A172 (cell line): Measurements from ENCODE around the gene FLII. TPM values are rescaled to one million over a fixed set of nuclear protein-coding genes. Genes with fewer than 3 reads are reported as not detected.
A peak's percentile ranks its signal among the peaks of the same experiment; 100 is the strongest.

Experiments
- DNase-seq: peaks from one replicate; pipeline ENCODE4 v3.0.0-alpha.2; 2015; ENCODE audit warnings: low spot score
- total RNA-seq: library from RNA; depleted of rRNA; stranded (reverse); fragments of >200 nt; shearing (Covaris generic); gene quantifications from 2 replicates; pipeline ENCODE4 v1.2.3, GENCODE V29; 2014

The FLII gene
- total RNA-seq, 1 experiment from 2014 or later = 474 TPM

DNA sequence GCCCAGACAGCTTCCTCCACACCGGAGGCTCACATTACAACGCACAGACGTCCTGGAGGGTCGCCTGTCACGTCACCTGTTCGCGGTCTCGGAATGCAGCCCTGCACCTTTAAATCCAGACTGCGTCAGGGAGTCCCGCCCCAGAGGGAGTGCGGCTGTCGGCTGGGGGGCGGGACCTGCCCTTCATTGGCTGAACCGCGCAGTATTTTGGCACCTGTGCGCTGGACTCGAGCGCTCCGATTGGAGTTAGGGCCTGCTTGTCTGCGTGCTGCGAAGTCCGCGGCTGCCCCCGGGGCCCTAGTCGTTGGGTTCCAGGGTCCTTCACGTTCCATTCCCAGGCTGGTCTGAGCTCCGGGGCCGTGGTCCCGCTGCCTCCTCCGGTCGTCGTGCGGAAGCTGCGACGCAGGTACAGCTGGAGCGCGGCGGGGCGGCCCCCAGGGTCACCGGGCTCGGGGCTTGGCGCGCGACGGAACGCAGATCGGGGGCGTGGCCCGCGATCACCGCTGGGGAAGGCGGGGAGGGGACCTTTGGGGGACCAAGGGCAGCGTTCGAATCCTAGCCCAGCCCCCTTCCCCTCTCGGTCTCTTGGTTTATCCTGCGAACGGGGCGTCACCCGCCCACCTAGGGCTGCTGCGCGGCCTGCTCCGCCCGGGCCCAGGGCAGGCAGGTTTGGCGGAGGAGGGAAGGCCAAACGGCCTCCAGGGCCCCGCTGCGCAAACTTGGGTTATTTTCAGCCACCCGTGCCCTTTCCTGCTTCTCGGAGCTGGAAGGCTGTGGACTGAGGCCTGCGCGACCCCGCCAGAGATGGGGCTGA lies 2.0 kb upstream of the FLII start, which contains the start of gene MIEF2:
Gene MIEF2, plus strand, starts transcription at position 331 of the 814 bp plus-strand sequence. CDS start 2,059 bp downstream, outside the sequence.
- peak; percentile 93 for DNase-seq

DNA sequence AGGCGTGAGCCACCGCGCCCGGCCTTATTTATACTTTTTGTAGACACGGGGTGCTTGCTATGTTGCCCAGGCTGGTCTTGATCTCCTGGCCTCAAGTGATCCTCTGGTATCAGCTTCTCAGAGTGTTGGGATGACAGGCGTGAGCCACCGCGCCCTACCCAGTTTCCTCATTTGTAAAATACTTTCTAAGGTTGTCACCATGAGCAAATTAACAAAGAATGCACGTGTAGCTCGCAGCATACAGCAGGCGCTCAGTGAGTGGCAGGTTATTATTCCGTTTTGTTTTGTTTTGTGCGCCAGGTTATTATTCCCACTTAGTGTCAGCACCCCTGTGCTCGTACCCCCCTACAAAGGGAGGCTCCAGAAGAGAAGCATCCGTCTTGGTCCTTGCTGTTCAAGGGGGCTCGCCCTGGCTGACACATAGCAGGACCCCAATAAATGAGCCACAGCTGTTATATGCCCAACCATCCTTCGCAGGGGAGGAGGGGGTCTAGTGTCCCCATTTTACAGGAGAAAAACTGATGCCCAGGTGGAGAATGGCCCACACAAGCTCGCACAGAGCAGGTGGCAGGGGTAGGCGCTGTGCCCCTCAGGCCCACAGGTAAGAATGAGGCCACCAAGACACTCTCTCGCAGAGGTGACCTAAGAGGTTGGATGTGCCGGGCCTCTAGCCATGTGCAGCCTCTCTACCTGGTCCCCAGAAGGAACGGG lies 1.2 kb upstream of the FLII start:
- DNase-seq = peak; percentile 77

DNA sequence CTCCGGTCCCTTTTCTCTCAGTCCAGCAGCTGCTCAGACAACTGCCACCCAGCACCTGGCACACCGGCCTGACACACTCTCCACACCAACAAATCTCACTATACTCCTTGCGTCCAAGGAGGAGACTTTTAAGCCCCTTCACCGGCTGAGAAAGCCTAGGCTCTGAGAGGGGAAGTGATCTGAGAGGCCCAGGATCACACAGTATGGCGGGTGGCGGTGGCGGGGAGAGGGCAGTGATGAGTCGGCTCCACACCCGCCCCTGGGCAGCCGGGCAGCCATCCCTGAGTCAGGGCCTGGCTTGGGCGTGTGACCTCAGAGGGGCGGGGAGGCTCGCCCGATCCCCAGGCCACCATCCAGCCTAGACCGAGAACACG lies 569 bp downstream of the FLII start:
- peak; percentile 82 for DNase-seq

DNA sequence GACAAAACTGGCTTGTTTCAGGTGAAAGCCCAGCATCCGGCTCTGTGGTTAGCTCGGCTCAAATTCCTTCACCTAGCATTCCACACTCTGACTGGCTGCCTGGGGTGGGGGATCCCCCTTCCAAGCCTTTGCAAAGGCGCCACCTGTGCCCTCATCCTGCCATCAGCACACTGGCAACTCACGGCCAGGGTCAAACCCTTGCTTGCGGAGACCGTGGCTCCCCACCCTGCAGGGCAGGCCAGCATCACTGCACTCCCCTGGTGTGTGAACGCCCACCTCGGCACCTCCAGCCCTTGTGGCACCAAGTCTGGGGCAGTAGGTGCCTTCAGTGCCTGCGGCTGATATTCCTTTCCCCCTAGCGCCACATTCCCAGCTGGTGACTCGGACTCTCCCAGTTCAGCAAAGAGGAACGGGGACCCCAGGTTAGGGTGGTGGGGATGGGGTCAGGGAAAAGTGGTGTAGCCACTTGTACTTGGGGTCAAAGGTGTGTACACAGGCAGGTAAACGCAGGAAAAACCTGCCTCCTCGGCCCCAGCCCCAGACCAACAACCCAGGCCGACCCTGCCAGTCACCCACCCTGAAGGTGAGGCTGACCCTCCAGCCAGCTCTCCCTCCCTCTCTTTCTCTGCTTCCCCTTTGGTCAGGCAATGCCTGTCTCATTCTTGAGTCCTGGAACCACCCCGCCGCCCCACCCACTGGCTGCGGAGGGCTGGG lies 1.1 kb downstream of the FLII start:
- peak; percentile 81 for DNase-seq

DNA sequence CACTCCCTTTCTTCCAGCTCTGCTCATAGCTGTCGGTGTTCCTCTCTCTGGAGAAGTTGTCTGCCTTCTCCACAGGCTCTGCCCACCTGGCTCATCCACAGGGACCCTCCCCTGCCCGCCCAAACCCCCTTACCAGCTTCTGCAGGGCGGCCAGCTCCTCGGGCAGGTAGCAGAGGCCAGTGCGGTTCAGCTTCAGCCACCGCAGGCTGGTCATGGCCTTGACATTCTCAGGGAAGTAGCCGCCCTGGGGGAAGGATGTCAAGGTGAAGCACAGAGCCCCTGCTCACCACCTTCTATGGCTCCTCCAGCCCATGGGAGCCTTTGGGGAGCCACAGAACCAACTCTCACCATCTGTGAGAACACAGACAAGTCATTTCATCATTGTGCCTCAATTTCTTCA lies 1.8 kb downstream of the FLII start:
- no peak for DNase-seq

DNA sequence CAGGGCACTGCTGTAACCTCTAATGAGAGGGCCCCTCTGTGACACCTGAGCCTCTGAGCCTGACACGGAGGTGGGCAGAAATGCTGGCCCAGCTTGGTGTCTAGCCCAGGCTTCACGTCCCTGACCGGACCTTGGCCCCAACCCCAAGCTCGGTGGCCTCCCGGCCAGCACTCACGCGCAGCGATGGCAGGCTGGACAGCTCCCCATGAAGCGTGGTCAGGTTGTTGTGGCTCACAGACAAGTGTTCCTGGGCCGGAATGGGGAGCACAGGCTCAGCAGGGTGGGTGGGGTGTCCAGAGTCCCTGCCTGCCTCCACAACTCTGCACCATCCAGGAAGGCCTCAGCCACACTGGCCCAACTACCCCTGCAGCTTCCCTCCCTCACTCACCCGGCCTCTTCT lies 2.2 kb downstream of the FLII start:
- DNase-seq = no peak

DNA sequence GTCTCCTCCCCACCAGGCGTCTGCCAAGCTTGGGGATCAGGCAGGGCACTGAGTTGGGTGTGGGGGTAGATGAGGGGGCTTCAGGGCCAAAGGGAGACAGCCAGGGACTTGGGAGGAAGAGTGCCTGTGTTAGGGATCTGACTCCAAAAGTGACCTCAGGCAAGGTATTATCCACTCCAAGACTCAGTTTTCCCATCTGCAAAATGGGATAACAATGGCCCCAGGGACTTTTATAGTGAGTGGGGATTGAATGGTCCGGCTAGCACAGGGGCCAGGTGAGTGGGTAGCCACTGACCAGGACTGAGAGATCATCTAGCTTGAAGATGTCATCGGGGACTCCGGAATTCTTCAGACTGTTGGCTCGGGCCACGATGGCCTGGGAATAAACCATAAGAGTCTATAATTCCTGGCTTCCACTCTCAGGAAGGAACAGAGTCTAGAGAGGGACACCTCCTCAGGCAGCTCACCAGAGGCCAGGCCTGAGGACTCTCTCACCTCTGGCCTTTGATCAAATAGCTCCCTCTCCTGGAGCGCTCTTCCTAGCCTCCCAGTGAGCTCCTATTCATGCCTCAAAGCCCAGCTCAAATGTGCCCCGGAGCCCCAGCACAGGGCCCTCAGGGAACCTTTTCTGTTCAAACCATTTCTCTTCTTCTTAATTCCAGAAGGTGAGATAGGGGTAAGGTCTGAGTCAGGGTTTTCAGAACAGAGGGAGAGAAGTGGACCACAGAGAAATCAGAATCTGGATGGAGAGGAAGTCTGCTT lies 3.5 kb downstream of the FLII start:
- no peak for DNase-seq

DNA sequence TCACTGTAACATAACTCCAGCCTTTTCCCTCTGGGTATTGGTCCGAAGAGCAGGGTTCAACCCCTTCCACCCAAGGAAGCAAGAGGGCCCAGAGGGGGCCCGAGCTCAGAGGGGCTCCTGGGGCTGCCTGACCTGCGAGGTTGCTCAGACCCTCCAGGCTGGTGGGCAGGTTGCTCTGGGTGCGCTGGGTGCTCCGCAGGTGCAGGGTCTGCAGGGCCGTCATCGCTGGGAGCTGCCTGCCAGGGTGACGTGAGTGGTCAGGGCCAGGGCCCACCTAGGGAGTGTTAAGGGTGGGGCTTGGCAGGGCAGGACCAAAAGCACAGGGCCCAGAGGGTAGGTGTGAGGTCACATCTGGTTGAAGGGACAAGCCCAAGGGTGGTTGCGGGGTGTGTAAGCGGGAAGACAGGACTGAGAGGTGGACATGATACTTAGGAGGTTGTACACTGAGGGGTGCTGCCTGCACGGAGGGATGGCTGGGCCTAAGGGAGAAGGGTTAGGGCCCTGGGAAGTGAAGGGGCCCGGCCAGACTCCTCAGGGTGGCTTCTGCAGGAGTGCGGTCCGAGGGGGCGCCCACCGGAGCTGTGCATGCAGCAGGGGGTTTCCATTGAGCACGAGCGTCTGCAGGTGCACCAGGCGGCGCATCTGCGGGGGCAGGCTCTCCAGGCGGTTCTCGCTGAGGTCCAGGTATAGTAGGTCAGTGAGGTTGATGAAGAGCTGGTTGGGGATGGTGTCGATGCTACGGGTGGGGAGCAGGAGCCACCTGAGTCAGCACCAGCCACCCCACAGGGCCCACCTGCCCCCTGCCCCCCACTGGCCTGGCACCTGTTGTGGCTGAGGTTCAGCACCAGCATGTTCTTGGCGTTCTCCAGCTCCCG lies 4.4 kb downstream of the FLII start:
- no peak for DNase-seq

DNA sequence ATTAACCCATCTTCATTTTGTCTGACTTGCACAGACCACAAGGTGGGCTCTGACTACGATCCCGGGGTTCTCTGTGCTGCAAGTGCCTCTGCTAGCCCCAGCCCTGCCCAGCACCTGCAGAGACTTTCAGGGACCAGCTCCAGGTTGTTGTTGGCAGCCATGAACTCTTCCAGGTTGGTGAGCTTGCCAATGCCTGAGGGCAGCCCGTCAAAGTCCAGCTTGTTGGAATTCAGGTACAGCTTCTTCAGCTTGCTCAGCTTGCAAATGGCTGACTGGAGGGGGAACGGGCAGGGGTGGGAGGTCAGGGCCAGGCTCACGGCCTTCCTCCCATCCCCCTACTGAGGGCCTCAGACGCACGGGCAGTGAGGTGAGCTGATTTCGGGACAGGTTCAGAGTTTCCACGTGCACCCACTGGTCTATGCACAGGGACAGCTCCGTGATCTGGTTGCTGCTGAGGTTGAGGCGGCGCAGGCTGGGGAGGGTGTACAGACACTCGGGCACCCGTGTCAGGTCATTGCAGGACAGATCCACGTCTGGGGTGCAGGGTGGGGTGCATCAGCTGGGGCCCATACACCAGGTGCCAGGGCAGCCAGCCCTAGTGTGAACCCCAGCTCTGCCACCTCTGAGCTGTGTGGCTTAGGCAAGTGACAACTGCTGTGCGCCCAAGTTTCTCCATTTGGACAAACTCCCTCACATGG lies 5.2 kb downstream of the FLII start:
- no peak for DNase-seq

DNA sequence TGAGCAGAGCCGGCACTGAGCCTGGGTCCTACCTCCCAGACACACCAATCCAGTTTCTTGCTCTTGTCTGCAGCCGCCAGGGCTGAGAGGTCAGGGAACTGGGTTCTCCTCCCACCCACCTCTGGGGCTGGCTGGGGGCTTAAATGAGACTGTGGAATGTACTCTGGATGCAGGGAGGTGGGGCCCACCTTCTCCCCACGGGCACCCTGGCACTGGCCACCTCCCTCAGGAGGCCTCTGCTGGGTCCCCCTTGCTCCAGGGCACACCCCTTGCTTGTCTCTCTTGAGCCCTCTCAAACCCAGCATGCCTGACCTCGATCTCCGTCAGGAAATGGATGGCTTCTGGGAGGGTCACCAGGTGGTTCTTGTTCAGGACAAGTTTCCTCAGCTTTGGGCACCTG lies 6.4 kb downstream of the FLII start:
- DNase-seq = no peak

DNA sequence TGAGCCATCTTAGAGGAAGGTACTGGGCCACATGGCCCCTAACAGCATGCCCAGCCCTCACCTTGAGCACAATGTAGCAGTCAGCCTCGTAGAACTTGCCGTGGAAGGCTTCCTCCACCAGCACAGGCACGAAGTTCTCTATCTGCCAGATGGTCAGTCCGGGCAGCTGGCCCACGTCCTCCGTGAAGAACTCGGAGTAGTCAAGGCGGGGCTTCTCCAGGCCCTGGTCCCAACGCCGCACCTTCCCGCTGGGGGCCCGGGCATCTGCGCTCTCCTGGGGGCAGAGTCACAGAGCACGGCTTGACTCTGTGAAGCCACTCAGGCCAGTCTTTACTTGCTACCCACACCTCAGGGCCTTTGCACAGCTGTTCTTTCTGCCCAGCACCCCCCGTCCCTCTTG lies 7.3 kb downstream of the FLII start:
- DNase-seq = no peak

DNA sequence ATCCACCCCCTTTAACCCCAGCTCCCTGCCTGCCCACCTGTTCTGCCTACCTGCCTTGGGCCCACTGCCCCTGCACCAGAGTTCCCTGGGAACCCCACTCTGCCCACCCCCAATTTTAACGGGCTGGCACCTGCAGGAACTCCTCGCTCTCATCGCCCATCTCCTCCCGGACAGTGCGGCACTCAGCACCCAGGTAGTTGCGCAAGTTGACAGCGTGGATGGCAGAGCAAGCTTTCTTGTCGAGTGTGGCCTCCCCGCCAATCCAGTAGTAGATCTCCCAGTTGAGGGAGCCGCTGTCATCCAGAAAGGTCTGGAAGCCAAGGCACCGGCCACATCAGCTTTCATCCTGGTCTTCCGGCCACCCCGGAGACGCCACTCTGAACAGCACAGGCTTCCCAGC lies 7.8 kb downstream of the FLII start:
- DNase-seq = no peak

DNA sequence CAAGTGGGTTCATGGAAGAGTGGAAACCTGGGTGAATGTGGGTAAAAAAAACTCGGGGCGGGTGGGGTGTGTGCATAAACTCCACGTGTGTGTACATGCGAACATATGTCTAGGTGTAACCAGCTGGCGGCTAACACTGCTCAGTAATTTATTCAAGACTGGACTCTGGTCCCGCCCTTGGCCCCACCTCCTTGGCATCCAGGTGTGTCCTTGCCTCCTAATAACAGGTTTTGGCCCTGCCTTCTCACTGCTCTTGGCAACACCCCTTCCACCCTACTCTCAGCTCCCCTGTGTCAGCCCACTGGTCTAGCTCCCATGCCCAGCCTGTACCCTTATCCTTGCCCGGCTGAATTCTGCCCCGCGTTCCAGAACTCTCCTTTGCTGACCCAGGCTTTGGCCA lies 8.3 kb downstream of the FLII start:
- no peak for DNase-seq

DNA sequence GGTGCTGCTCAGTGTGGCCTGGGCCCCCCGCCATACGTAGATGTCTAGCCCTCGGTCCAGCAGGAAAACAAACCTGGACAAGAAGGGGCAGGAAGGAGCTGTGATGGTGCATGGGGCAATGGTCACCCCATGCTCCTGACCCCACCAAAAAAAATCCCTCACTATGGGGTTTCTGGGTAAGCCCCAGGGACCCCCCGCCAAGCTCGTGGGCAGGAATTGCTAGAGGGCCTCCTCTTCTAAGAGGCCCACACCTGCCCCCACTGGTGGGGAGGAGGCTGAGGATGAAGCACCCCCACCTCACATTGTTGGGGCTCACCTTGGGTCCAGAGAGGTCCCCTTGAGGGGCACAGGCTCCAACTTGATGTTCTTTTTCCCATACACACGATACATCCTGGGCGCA lies 9.7 kb downstream of the FLII start:
- no peak for DNase-seq

DNA sequence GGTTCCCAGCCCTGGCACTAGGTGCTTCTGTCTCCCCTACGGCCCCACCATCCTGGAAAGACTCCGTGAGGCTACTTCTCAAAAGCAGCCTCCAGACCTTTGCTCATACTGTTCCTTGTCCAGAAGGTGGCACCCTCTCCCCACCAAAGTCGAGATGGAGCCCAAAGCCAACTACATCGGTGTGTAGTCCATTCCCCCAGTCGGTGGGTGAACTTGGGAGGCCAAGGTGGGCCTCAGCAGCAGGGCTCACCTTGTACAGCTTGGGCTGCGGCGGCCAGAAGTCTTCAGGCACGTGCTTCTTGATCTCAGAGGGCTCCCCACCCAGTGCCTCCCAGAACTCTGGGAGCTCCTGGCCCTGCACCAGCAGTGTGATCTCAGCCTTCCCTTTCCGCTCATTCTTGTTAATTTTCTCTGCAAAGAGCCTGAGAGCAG lies 10.2 kb downstream of the FLII start:
- peak; percentile 71 for DNase-seq

DNA sequence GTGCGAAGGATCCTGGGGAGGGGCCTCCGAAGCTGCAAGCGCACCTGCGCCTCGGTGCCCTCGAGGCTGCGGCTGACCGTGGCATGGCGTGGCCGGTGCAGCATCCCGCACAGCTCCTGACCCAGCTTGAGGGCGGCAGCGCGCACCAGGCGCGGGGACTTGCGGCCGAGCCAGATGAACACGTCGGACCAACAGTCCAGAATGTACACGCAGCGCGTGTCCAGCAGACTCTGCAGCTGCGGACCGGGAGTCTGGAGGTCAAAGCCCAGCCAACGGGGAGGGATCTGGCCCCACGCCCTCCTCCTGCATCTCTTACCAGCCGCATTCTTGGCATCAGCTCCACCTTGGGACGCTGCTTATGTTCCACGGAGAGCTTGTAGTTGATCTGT lies 10.9 kb downstream of the FLII start:
- DNase-seq = no peak

DNA sequence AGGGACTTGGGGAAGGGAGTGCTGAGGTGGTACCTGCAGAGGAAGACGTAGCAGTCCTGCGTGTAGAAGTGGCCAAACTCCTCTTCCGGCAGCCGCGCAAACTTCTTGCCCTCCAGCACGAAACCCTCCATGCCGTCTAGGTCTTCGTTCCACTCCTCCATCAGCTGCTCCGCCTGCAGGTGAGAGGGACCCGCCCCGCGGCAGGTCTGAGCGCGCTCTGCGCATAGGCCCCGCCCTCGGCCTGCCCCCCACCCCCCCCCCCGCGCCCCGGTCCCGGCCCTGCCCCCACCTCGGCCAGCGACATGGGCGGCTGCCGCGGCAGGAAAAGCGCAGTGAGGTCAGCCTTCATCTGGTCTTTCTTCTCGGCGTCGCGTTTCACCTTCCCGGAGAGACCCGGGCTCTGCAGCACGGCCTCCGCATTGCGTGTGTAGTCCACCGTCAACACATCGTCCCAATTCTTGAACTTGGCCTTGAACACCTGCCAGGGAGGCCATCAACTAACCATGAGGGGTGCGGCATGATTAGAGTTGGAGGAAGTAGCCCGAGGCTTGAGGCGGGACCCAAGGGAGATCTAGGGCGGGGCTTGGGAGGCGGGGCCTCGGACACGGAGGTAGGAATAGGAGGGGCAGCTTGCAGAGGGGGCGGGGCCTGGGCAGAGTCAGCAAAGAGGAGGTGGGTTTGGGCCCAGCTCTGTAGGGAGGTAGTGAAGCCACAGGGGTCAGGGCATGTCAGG lies 11.5 kb downstream of the FLII start:
- no peak for DNase-seq

DNA sequence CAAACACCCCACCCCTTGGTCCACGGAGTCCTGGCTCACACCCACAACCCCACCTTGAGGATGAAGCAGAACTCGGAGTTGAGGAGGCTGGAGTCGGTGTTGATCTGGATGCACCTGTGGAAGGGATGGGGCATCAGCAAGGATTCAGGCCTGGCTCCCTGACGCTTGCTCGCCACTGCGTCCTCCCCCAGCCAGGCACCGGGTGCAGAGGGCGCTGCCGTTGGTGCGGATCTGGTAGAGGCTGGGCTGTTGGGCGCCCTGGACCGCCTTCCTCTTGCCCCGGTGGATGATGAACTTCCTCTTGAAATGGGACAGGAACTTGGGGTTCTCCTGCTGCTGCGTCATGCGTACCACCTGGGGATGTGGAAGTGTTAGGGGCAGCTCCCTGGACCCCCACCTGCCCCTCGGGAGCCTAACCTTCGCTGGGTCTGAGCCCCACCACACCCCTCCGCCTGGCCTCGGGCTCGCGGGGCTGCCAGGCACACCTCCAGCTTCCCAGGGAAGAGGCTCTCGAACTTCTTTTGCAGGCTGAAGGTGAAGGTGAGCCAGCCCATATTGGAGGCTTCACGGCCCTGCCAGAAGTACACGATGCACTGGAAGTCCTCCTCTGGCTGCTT lies 12.3 kb downstream of the FLII start:
- no peak for DNase-seq
